ENCODE data around the gene ANKFN1. TPM values are rescaled to one million over a fixed set of nuclear protein-coding genes. Genes with fewer than 3 reads are reported as not detected.

ANKFN1 gene
- total RNA-seq, 2 donors from 2014 or later: 0.52 to 0.58 TPM

- Histone ChIP-seq H3K36me3 (no peaks in the 10 kb centered on the region), H3K4me3 (no peak overlapping the region), H3K9ac (ENCODE audit: low read depth in 2 of 2, low read length in 2 of 2) (no peak overlapping the region), H3K27ac (no peak overlapping the region), H3K4me1 (no peaks in the 10 kb centered on the region), H3K9me3 (no peaks in the 10 kb centered on the region), H3K27me3 (no peaks in the 10 kb centered on the region)
- no peak for TF ChIP-seq CTCF (IDR thresholded peaks at IDR 0.05)
- no peak for DNase-seq
- intact Hi-C loops (cut with DNase I): no loop called here
Observed at GRCh38 chr17:56169621-56170020, 16.3 kb downstream of the ANKFN1 start.

GRCh38 chr17:56171186-56171959 lies 18.1 kb downstream of the ANKFN1 start:
- Histone ChIP-seq H3K9ac (ENCODE audit: low read depth in 2 of 2, low read length in 2 of 2) (no peak overlapping the region), H3K36me3 (no peaks in the 10 kb centered on the region), H3K9me3 (no peaks in the 10 kb centered on the region), H3K27ac (no peak overlapping the region), H3K27me3 (no peaks in the 10 kb centered on the region), H3K4me3 (no peak overlapping the region), H3K4me1 (no peaks in the 10 kb centered on the region)
- no peak for TF ChIP-seq CTCF (IDR thresholded peaks at IDR 0.05)
- no peak for DNase-seq
- intact Hi-C loops (cut with DNase I): no loop called here

GRCh38 chr17:56172517-56172982 lies 19.3 kb downstream of the ANKFN1 start:
- TF ChIP-seq CTCF (IDR thresholded peaks at IDR 0.05): no peak
- Histone ChIP-seq H3K4me1 (no peaks in the 10 kb centered on the region), H3K9me3 (no peaks in the 10 kb centered on the region), H3K9ac (ENCODE audit: low read depth in 2 of 2, low read length in 2 of 2) (no peak overlapping the region), H3K27me3 (no peaks in the 10 kb centered on the region), H3K4me3 (no peak overlapping the region), H3K27ac (no peak overlapping the region), H3K36me3 (no peaks in the 10 kb centered on the region)
- no peak for DNase-seq
- intact Hi-C loops (cut with DNase I): no loop called here

GRCh38 chr17:56173026-56173425 lies 19.8 kb downstream of the ANKFN1 start:
- Histone ChIP-seq H3K4me3 (no peak overlapping the region), H3K36me3 (no peaks in the 10 kb centered on the region), H3K27me3 (no peaks in the 10 kb centered on the region), H3K9me3 (no peaks in the 10 kb centered on the region), H3K9ac (ENCODE audit: low read depth in 2 of 2, low read length in 2 of 2) (no peak overlapping the region), H3K27ac (no peak overlapping the region), H3K4me1 (no peaks in the 10 kb centered on the region)
- TF ChIP-seq CTCF (IDR thresholded peaks at IDR 0.05): no peak
- intact Hi-C loops (cut with DNase I): no loop called here
- no peak for DNase-seq

- H3K4me3 ChIP-seq: no peak overlapping the region
- H3K36me3 ChIP-seq: no peaks in the 10 kb centered on the region
- H3K4me1 ChIP-seq: no peaks in the 10 kb centered on the region
- H3K27me3 ChIP-seq: no peaks in the 10 kb centered on the region
- intact Hi-C loops (cut with DNase I): no loop called here
- no peak overlapping the region for H3K9ac ChIP-seq (ENCODE audit: low read depth in 2 of 2, low read length in 2 of 2)
- no peak for DNase-seq
- H3K27ac ChIP-seq: no peak overlapping the region
- no peak for TF ChIP-seq CTCF (IDR thresholded peaks at IDR 0.05)
- H3K9me3 ChIP-seq: no peaks in the 10 kb centered on the region
Observed at GRCh38 chr17:56173958-56174835, 20.9 kb downstream of the ANKFN1 start.
